DMS53 treated with DMSO at 0.1 percent for 48 hours (cell line): ENCODE measurements around the gene MAD1L1.

Source experiments
- DNase-seq: peaks from one replicate; lab custom pipeline; 2025; ENCODE audit not compliant: unreplicated experiment; lab: John Stamatoyannopoulos, UW

MAD1L1 gene

GRCh38 chr7:2219136-2219535 is 13.6 kb downstream of the MAD1L1 start:
- DNase-seq = no peak

- no peak for DNase-seq
These were observed 14.3 kb downstream of the MAD1L1 start for GRCh38 chr7:2218444-2218785.

DNA sequence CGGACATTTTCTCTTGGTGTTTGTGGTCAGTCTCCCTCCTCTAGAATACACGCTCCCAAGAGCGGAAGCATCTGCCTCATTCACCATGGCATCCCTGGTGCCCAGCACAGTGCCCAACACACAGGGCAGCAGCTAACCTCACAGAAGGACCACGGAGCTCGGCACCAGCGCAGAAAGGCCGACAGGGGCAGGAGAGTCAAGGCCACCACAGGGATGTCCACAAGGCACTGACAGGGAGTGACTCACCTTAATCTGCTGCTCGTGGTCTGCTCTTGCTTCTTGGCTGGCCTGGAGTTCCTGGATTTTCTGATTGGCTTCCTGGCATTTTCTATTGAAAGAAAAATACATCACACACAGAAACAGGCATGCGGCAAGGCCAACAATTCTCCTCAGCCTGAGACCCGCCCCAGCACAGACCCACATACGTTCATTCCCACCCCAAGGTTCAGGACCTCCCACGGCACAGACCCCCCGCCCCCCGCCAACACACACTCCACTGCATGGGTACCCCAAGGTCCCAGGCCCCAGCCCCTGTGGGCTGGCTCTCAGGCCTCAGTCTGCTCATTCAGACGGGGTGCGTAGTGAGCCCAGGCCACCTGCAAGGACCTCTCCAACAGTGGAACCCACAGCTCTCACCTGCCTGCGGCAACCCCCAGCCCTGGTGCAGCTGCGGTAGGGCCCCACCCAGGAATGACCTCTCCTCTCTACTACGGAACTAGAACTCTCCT is 14.9 kb downstream of the MAD1L1 start:
- no peak for DNase-seq

GRCh38 chr7:2217206-2217605 is 15.5 kb downstream of the MAD1L1 start:
- DNase-seq = no peak

- no peak for DNase-seq
These were observed 16.9 kb downstream of the MAD1L1 start for GRCh38 chr7:2215851-2216250.

DNA sequence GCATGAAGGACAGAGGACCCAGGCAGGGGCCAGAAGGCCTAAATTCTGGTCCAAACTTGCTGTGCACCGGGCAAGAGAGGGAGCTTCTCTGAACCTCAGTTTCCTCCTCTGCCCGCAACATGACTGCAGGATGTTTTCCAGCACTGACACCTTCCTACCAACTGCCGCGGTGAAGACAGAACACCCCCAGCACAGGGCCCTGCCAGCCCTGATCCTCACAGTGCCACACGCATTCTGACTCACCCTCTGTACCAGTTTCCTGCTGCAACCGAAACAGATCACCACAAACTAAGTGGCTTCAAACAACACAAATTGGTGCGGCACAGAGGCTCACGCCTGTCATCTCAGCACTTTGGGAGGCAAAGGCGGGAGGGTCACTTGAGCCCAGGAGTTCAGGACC is 18.1 kb downstream of the MAD1L1 start:
- no peak for DNase-seq

DNA sequence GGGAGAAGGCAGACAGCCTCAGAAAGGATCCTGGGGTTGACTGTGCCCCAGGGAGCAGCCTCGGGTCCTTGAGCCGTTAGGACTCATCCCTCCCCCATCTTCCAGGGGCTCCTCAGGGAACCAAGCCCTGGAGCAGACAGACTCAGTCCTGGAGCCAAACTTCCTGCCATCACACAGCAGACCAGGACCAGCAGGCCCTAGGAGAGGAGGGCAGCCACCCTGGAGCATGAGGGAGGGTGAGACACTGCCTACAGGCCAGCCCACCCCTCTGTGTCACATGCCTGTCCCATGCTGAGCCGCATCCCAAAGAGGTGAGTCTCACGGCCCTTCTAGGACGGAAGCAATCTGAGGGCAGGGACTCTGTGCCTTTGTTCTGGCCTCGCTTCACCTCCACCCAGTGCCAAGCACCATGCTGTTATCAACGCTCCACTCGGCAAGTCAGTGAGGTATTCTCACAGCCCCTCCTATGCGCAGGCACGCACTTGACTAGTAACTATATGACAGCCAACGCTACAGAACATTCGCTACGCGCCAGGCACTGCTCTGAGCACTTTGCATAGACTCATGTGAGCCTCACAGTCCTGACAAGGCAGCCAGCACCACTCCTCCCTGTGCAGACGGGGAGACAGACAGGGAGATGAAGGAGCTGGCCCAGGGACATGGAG is 19.1 kb downstream of the MAD1L1 start:
- no peak for DNase-seq

DNA sequence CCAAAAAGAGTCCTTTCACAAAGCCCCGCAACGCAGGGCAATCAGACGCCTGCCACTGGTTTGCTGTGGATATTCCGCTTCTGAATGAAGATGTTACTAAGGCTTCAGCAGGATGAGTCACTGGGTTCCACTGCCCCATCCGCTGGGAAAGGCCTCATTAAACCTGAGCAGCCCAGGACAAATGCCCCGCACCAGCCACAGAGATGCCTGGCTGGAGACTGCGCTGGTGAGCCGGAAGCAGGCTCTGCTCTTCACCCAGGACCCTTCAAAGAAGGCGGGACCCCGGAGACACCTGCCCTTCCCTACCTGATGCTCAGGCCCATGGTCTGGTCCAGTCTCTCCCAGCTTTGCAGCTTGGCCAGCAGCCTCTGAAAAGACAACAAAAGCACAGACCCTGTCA is 19.8 kb downstream of the MAD1L1 start:
- no peak for DNase-seq

DNA sequence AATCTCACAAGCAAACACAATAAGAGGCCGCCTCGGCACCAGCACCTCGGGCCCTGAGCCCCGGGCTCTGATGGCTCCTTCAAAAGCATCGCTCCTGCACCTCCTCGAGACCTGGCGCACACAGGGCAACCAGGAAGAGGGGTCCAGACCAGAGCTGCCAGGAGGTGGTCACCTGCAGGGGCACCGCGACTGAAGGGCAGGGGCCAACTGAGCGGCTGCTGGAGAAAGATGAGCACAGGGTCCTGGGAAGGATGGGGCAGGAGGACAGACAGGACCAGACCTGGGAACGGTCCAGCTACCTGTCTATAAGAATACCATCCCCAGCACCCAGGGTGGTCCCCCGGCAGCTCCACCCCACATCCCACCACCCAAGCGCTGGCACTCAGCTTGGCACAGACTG is 20.8 kb downstream of the MAD1L1 start:
- no peak for DNase-seq

DNA sequence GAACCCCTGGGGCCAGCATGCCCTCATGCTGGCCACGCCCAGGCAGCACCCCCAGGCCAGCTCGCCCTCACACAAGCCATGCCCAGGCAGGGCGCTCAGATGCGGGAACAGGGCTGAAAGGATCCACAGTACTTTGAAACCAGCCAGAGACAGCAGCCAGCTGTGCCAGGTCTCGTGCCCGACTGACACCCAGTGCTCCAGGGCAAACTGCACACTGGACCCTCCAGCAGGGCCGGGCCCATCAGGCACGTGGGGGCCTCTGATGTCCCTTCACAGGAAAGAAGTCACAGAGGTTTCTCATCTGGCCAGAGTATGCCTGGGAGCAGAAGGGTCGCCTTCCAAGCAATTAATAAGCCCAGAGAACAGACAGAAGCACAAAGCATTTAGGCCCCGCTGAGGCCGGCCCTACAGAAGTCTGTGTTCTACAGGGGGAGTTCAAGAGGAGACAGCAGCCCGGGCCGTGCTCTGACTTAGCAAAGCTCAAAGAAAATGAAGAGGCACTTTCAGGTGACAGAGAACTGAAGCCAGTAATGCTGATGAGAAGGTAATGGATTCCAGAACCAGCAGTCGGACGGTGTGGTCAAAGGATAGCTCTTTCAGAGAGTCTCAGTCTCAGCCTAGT is 21.4 kb downstream of the MAD1L1 start:
- no peak for DNase-seq

- DNase-seq = no peak
These were observed 22.0 kb downstream of the MAD1L1 start for GRCh38 chr7:2210551-2211258.

GRCh38 chr7:2209961-2210323 is 22.8 kb downstream of the MAD1L1 start:
- no peak for DNase-seq

- DNase-seq = peak; percentile 2
These were observed 23.4 kb downstream of the MAD1L1 start for GRCh38 chr7:2209146-2209960.

DNA sequence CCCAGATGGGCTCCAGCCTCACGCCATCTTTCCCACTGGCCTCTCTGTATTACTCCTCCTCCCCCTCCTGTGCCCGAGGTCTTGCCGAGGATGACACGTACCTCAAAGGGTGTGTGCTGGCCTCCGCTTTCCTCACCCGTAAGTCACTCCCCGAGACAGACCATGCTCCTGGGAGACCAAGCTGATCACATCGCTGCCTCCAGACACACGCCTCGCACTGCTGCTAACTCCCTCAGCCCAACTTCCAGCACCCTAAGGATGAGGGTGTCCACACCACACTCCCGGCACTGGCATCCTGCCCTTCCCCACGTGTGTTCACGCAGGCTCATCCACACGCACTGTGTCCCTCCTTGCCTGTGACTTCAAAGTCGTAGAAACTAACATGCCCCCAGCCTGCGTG is 24.0 kb downstream of the MAD1L1 start:
- no peak for DNase-seq

DNA sequence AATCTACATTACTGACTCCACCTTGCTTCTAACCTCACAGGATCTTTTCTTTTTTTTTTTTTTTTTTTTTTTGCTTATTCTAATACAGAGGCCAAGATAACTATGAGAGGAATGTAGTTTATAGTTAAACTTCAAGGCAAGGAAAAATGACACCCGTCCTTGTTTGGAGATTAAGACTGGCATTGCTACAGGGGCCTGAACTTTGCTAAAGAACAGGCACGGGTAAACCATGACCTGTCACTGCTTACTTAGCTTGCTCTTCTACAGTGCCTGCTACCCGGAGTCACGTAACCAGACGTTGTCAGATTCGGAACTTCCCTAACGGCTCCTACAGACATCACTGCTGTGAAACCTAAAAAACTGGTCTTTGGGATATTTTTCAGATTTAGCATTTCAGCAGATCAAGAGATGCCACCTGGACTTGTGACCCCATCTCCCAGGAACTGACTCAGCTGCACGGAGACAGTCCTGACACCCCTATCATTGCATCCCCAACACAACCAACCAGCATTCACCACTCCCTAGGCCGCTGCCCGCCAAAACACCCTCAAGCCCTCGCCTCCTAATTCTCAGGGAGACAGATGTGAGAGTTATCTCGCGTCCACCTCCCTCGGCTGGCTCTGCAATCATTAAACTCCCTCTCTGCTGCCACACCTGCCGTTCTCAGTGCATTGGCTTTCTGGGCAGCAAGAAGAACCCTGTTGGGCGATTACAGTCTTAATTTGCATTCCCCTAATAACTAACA is 27.5 kb downstream of the MAD1L1 start:
- DNase-seq = no peak

GRCh38 chr7:2204446-2204845 is 28.3 kb downstream of the MAD1L1 start:
- no peak for DNase-seq

GRCh38 chr7:2203766-2204300 is 28.9 kb downstream of the MAD1L1 start:
- no peak for DNase-seq

GRCh38 chr7:2202901-2203765 is 29.6 kb downstream of the MAD1L1 start:
- no peak for DNase-seq

- DNase-seq = no peak
These were observed 30.4 kb downstream of the MAD1L1 start for GRCh38 chr7:2202361-2202761.
